GM21529 (cell line): Measurements from ENCODE around the gene SYNE1.

Experiments used
- ATAC-seq: cut with Tn5 transposase; IDR thresholded peaks from one replicate; pipeline ENCODE4 v1.9.1; 2021; ENCODE audit not compliant: unreplicated experiment

Gene SYNE1

GRCh38 chr6:152071843-152072242, 565.3 kb downstream of the SYNE1 start:
- no peak for ATAC-seq
